ENCODE data around the gene WIPF3.
A peak's percentile ranks its signal among the peaks of the same experiment; 100 is the strongest.

Gene WIPF3

DNA sequence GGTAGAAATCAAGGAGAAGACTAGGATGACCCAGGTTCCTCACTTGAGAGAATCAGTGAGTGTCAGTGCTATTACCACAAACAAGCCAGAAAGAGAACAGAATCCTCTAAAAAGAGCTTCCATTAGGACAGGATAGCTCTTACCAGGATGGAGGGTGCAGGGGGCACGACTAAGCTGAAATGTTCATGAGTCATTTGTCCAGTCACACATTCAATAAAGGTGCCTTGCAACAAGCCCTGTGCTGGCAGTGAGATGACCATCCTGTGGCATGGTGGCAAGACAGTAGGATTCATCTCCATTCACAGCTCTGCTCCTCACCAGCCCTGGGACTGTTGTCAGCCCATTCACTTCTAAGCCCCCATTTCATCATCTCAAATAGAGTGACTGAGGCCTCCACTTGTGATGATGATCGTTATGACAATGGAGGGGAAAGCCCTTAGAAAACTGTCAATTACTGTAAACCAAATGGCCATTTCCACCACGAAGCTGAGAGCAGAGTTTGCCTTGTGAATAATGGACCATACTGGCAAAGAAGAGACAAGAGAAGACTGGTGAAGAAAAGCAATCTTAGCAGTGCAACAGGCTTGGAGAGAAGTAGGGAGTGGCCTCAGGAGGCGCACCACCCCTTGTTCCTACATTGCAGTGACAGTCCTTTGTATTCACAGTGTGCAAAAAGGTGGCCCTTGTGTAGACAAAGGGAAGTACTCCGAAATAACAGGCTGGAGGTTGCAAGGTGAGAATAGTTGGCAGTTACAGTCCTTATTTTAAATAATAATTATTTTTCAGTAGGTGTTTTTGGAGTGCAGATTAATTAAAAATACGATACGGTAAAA lies 9.0 kb upstream of the WIPF3 start:
- Mint-ChIP-seq H3K27ac (no peak overlapping the region), H3K4me3 (no peak overlapping the region), H3K9me3 (no peaks in the 10 kb centered on the region), H3K27me3 (peaks cover 24 to 38% of the 10 kb centered on the region in 2 donors), H3K36me3 (ENCODE audit: insufficient read depth) (no peaks in the 10 kb centered on the region), H3K4me1 (ENCODE audit: low read depth in 2 of 2) (no peaks in the 10 kb centered on the region)
- no peak for ATAC-seq (replicated peaks)
- no peak for DNase-seq

- no peak for DNase-seq
- no peak for ATAC-seq (replicated peaks)
- H3K4me3 Mint-ChIP-seq, result no peak overlapping the region
Observed at GRCh38 chr7:29798422-29798821, 7.9 kb upstream of the WIPF3 start.

DNA sequence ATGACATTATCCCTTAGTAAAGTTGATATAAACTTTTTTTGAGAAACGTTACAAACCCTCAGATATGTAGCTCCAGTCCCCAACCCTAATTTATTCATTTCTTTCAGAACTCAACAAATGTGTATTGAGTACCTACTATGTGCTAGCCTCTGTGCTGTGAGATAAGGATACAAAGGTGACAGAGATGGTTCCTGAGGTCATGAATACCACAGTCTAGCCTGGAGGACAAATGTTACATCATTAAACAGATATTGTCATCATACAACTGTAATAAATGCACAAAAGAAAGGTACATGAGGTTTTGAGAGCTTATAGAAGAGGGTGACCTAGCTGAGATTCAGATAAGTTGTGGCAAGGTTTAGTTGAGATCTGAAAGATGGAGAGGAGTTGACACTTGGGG lies 4.4 kb upstream of the WIPF3 start:
- peaks cover 49 to 71% of the 10 kb centered on the region in 2 donors for H3K27me3 Mint-ChIP-seq
- ATAC-seq (replicated peaks), result no peak
- H3K27ac Mint-ChIP-seq, result no peak overlapping the region
- H3K4me3 Mint-ChIP-seq, result no peak overlapping the region
- DNase-seq, result no peak
- H3K4me1 Mint-ChIP-seq (ENCODE audit: low read depth in 2 of 2), result no peaks in the 10 kb centered on the region
- no peaks in the 10 kb centered on the region for H3K36me3 Mint-ChIP-seq (ENCODE audit: insufficient read depth)
- H3K9me3 Mint-ChIP-seq, result no peaks in the 10 kb centered on the region

More at GRCh38 chr7:29798422-29798821, 7.9 kb upstream of the WIPF3 start:
- Mint-ChIP-seq H3K27ac (no peak overlapping the region), H3K36me3 (ENCODE audit: insufficient read depth) (no peaks in the 10 kb centered on the region), H3K4me1 (ENCODE audit: low read depth in 2 of 2) (no peaks in the 10 kb centered on the region), H3K27me3 (peaks cover 33 to 49% of the 10 kb centered on the region in 2 donors), H3K9me3 (no peaks in the 10 kb centered on the region)

DNA sequence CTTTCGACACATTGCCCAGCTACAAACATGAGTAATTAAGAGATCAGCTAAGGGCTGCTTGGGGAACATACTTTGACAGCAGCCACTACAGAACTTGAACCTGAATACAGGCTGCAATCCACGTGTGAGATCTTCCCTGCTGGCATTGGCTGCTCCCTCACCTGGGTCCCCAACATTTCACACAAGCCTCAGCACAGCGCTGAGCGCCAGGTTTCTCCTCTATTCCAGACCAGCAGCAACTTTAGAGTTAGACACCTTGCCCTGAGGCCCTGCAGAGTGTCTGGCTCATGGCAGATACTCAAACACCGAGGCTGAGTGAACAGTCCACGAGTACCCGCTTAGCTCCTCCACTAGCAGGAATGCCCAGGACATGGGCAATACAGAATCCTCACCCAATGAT lies 1.3 kb upstream of the WIPF3 start:
- no peaks in the 10 kb centered on the region for H3K36me3 Mint-ChIP-seq (ENCODE audit: insufficient read depth)
- no peak overlapping the region for H3K27ac Mint-ChIP-seq
- ATAC-seq (replicated peaks) (no peak), DNase-seq (no peak)
- H3K27me3 Mint-ChIP-seq, result peaks cover 73 to 91% of the 10 kb centered on the region in 2 donors
- H3K9me3 Mint-ChIP-seq, result no peaks in the 10 kb centered on the region
- no peak overlapping the region for H3K4me3 Mint-ChIP-seq
- peaks cover 0 to 5% of the 10 kb centered on the region in 2 donors for H3K4me1 Mint-ChIP-seq (ENCODE audit: low read depth in 2 of 2)

GRCh38 chr7:29805886-29806207 lies 461 bp upstream of the WIPF3 start:
- H3K27ac Mint-ChIP-seq, result no peak overlapping the region
- no peaks in the 10 kb centered on the region for H3K9me3 Mint-ChIP-seq
- peaks cover 0 to 5% of the 10 kb centered on the region in 2 donors for H3K4me1 Mint-ChIP-seq (ENCODE audit: low read depth in 2 of 2)
- ATAC-seq (replicated peaks) (no peak), DNase-seq (no peak)
- peaks cover 78 to 94% of the 10 kb centered on the region in 2 donors for H3K27me3 Mint-ChIP-seq
- no peak overlapping the region for H3K4me3 Mint-ChIP-seq
- H3K36me3 Mint-ChIP-seq (ENCODE audit: insufficient read depth), result no peaks in the 10 kb centered on the region

- Mint-ChIP-seq H3K27ac (no peak overlapping the region), H3K27me3 (peaks cover 71 to 88% of the 10 kb centered on the region in 2 donors), H3K4me3 (peak overlapping the region in 1 of 2 donors; percentile 28), H3K36me3 (ENCODE audit: insufficient read depth) (no peaks in the 10 kb centered on the region), H3K4me1 (ENCODE audit: low read depth in 2 of 2) (peaks cover 0 to 5% of the 10 kb centered on the region in 2 donors), H3K9me3 (no peaks in the 10 kb centered on the region)
- DNase-seq, result no peak
- no peak for ATAC-seq (replicated peaks)
Observed at GRCh38 chr7:29806995-29807841, 910 bp downstream of the WIPF3 start.

- H3K9me3 Mint-ChIP-seq, result no peaks in the 10 kb centered on the region
- DNase-seq, result no peak
- no peak overlapping the region for H3K27ac Mint-ChIP-seq
- ATAC-seq (replicated peaks), result no peak
- peaks cover 67 to 78% of the 10 kb centered on the region in 2 donors for H3K27me3 Mint-ChIP-seq
- no peak overlapping the region for H3K4me3 Mint-ChIP-seq
- peaks cover 0 to 5% of the 10 kb centered on the region in 2 donors for H3K4me1 Mint-ChIP-seq (ENCODE audit: low read depth in 2 of 2)
- H3K36me3 Mint-ChIP-seq (ENCODE audit: insufficient read depth), result no peaks in the 10 kb centered on the region
Observed at GRCh38 chr7:29808075-29808801, 1.9 kb downstream of the WIPF3 start.

DNA sequence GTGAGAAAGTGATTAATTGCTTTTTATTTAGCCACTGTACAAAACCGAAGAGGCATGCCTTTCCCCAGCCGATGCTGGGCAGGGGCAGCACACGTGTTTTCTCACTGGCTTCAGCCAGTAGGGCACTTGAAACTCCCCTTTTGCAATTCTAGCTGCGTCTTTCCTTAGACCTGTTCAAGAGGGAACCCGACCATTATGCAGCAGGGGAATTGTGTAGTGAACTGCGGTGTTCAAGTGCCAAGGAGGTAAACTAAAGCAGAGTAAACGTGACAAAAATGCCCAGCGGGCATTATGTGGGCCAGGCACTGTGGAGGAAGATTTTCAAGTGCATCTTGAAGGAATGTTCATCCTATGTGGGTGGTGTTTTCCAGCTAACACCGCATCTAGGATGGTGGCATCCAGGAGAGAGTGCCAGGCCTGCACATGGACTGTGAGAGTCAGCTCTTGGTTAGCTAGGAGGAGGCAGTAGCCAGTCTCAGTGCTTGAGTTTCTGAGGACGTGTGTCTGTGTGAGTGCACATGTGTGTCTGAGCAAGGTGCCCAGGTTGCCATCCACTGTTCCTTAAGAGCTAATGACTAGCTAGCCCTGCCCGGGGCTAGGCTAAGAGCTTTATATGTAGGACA lies 3.3 kb downstream of the WIPF3 start:
- Mint-ChIP-seq H3K27ac (no peak overlapping the region), H3K4me1 (ENCODE audit: low read depth in 2 of 2) (peaks cover 0 to 5% of the 10 kb centered on the region in 2 donors), H3K27me3 (peaks cover 69 to 72% of the 10 kb centered on the region in 2 donors), H3K9me3 (no peaks in the 10 kb centered on the region), H3K4me3 (no peak overlapping the region), H3K36me3 (ENCODE audit: insufficient read depth) (no peaks in the 10 kb centered on the region)
- no peak for DNase-seq
- ATAC-seq (replicated peaks), result no peak

GRCh38 chr7:29810297-29810696 lies 4.0 kb downstream of the WIPF3 start:
- H3K27me3 Mint-ChIP-seq, result peaks cover 69% of the 10 kb centered on the region in 2 donors
- H3K4me1 Mint-ChIP-seq (ENCODE audit: low read depth in 2 of 2), result peaks cover 0 to 5% of the 10 kb centered on the region in 2 donors
- H3K4me3 Mint-ChIP-seq, result no peak overlapping the region
- no peak overlapping the region for H3K27ac Mint-ChIP-seq
- no peaks in the 10 kb centered on the region for H3K9me3 Mint-ChIP-seq
- ATAC-seq (replicated peaks) (no peak), DNase-seq (no peak)
- no peaks in the 10 kb centered on the region for H3K36me3 Mint-ChIP-seq (ENCODE audit: insufficient read depth)

DNA sequence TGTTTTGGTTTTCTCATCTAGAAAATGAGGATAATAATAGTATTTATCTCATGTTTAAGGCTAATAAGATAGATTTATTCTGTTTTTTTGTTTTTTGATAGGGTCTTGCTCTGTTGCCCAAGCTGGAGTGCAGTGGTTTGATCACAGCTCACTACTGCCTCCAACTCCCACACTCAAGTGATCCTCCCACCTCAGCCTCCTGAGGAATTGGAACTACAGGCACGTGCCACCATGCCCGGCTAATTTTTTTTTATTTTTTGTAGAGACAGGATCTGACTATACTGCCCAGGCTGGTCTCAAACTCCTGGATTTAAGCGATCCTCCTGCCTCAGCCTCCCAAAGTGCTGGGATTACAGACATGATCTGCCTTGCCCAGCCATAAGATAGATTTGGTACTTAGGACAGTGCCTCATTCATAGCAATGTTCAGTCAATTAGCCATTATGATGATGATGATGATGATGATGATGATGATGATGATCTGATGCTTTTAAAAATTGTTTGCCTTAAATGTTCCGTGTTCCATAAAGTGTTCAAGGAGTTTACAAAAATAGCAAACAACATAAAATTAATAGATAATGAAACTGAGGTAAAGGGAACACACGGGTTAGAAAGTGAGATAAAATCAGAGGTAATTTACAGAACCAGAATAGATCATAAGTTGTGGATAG lies 4.6 kb downstream of the WIPF3 start:
- no peak overlapping the region for H3K27ac Mint-ChIP-seq
- DNase-seq (no peak), ATAC-seq (replicated peaks) (no peak)
- peaks cover 63 to 66% of the 10 kb centered on the region in 2 donors for H3K27me3 Mint-ChIP-seq
- H3K36me3 Mint-ChIP-seq (ENCODE audit: insufficient read depth), result no peaks in the 10 kb centered on the region
- no peak overlapping the region for H3K4me3 Mint-ChIP-seq
- no peaks in the 10 kb centered on the region for H3K9me3 Mint-ChIP-seq
- peaks cover 0 to 5% of the 10 kb centered on the region in 2 donors for H3K4me1 Mint-ChIP-seq (ENCODE audit: low read depth in 2 of 2)

GRCh38 chr7:29811586-29811985 lies 5.3 kb downstream of the WIPF3 start:
- H3K4me1 Mint-ChIP-seq (ENCODE audit: low read depth in 2 of 2), result peaks cover 0 to 5% of the 10 kb centered on the region in 2 donors
- H3K27ac Mint-ChIP-seq, result no peak overlapping the region
- no peaks in the 10 kb centered on the region for H3K36me3 Mint-ChIP-seq (ENCODE audit: insufficient read depth)
- no peaks in the 10 kb centered on the region for H3K9me3 Mint-ChIP-seq
- no peak for ATAC-seq (replicated peaks)
- DNase-seq, result no peak
- peaks cover 59 to 64% of the 10 kb centered on the region in 2 donors for H3K27me3 Mint-ChIP-seq
- no peak overlapping the region for H3K4me3 Mint-ChIP-seq

DNA sequence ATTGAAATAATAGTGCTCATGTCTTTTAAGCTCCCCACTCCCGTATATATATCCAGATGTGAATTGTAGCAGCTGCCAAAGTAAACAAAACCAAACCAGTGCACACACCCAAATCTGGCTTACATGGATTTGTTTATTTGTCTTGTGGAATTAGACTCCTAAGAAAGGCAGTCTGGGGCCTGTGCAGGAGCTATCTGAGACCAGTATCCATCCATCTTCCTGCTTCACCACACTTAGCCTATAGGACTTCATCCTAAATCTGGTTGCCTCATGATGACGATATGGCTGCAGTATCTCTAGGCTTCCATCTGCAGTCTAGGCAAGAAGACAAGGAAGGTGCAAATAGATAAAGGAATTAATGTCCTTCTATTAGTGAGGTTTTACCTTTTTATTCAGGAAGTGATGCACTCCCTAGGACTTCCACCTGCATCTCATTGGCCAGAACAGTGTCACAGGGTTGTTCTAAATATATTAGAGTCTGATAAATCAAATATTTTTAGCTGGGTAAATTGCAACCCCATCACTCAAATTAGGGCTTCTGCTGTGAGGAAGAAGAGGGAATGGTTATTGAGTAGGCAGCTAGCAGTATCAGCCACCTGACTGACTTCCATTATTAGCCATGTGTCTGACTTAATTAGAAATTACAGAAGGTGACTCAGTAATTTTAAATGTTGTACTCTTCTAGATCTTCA lies 6.0 kb downstream of the WIPF3 start:
- H3K27ac Mint-ChIP-seq, result no peak overlapping the region
- no peak overlapping the region for H3K4me3 Mint-ChIP-seq
- H3K27me3 Mint-ChIP-seq, result peaks cover 54 to 64% of the 10 kb centered on the region in 2 donors
- no peaks in the 10 kb centered on the region for H3K36me3 Mint-ChIP-seq (ENCODE audit: insufficient read depth)
- no peaks in the 10 kb centered on the region for H3K9me3 Mint-ChIP-seq
- peaks cover 0 to 5% of the 10 kb centered on the region in 2 donors for H3K4me1 Mint-ChIP-seq (ENCODE audit: low read depth in 2 of 2)
- DNase-seq, result no peak
- no peak for ATAC-seq (replicated peaks)

Data from effector memory CD8-positive, alpha-beta T cell (primary cell).